ENCODE data around the gene CELSR1. TPM values are rescaled to one million over a fixed set of nuclear protein-coding genes. Genes with fewer than 3 reads are reported as not detected.

Gene CELSR1
- total and polyA plus RNA-seq, 2 donors (not counting 1 experiment from before 2014, with no cell fraction given): 30.2 to 34.8 TPM

DNA sequence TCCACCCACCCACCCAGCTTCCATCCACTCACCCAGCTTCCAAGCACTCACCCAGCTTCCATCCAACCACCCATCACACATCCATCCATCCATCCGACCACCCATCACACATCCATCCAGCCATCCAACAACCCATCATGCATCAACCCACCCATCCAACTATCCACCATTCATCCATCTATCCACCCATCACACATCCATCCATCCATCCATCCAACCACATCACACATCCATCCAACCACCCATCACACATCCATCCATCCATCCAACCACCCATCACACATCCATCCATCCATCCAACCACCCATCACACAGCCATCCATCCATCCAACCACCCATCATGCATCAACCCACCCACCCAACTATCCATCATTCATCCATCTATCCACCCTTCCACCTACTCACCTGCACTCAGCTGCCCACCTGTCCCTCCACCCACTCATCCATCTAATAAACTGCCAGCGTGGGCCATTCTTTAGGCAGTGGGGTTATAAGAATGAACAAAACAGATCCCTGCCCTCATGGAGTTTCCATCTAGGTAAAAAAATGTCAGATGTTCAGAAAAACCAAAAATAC is 88.2 kb downstream of the CELSR1 start:
- no peaks in the 10 kb centered on the region for H3K9me3 Mint-ChIP-seq (ENCODE audit: insufficient read depth)
- H3K4me3 ChIP-seq (ENCODE audit: control extremely low read depth in 1 of 5, extremely low read depth in 1 of 5, insufficient read depth in 1 of 5, low read depth in 2 of 5, low read length in 4 of 5): no peak overlapping the region
- no peak overlapping the region for H3K4me3 Mint-ChIP-seq
- H3K27me3 Mint-ChIP-seq: peaks cover 9% of the 10 kb centered on the region
- H3K27ac ChIP-seq (ENCODE audit: low read length in 2 of 2): no peak overlapping the region
- no peaks in the 10 kb centered on the region for H3K79me2 ChIP-seq (ENCODE audit: control insufficient read depth, insufficient read depth, low read length)
- DNase-seq: no peak
- H3K9ac ChIP-seq (ENCODE audit: low read length): no peak overlapping the region
- intact Hi-C loops (cut with micrococcal nuclease): no loop called here
- no peak overlapping the region for H3K4me2 ChIP-seq (replicated peaks; ENCODE audit: low read depth, low read length, poor library complexity, severe bottlenecking)
- no peak overlapping the region for H2AFZ ChIP-seq (ENCODE audit: insufficient read depth, low read depth, low read length, poor library complexity, severe bottlenecking)
- H3K36me3 ChIP-seq (replicated peaks in 1 of 2; ENCODE audit: control extremely low read depth in 1 of 2, control insufficient read depth in 1 of 2, extremely low read depth in 1 of 2, insufficient read depth in 2 of 2, low read length in 1 of 2): no peaks in the 10 kb centered on the region
- H3K9me3 ChIP-seq (ENCODE audit: control extremely low read depth in 1 of 3, control insufficient read depth in 2 of 3, insufficient read depth in 1 of 3, low read length in 2 of 3): no peaks in the 10 kb centered on the region
- H3K27ac Mint-ChIP-seq: no peak overlapping the region
- POLR2A ChIA-PET: no interaction called here
- CTCF ChIA-PET: no interaction called here
- H3K27me3 ChIP-seq (replicated peaks in 1 of 4; ENCODE audit: control extremely low read depth in 1 of 4, control insufficient read depth in 3 of 4, insufficient read depth in 4 of 4, low read length in 3 of 4): peaks cover 0 to 9% (median 0%) of the 10 kb centered on the region in 4 experiments
- no peaks in the 10 kb centered on the region for H3K4me1 Mint-ChIP-seq
- H4K20me1 ChIP-seq (ENCODE audit: control insufficient read depth, insufficient read depth, low read length, poor library complexity, severe bottlenecking): no peaks in the 10 kb centered on the region
- WGBS (ENCODE audit: insufficient coverage): 96% methylated on average over 1 of the region's 2 CpGs
- H3K4me1 ChIP-seq (ENCODE audit: control insufficient read depth in 2 of 2, insufficient read depth in 2 of 2, low read length in 2 of 2): no peaks in the 10 kb centered on the region
- ATAC-seq (ENCODE audit: low read depth): no peak
- TF ChIP-seq, protein P1, sequence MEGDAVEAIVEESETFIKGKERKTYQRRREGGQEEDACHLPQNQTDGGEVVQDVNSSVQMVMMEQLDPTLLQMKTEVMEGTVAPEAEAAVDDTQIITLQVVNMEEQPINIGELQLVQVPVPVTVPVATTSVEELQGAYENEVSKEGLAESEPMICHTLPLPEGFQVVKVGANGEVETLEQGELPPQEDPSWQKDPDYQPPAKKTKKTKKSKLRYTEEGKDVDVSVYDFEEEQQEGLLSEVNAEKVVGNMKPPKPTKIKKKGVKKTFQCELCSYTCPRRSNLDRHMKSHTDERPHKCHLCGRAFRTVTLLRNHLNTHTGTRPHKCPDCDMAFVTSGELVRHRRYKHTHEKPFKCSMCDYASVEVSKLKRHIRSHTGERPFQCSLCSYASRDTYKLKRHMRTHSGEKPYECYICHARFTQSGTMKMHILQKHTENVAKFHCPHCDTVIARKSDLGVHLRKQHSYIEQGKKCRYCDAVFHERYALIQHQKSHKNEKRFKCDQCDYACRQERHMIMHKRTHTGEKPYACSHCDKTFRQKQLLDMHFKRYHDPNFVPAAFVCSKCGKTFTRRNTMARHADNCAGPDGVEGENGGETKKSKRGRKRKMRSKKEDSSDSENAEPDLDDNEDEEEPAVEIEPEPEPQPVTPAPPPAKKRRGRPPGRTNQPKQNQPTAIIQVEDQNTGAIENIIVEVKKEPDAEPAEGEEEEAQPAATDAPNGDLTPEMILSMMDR (IDR thresholded peaks at IDR 0.05): no peak
- TF ChIP-seq EZH2 (IDR thresholded peaks at IDR 0.05; ENCODE audit: borderline replicate concordance, insufficient read depth, low read depth, low read length, poor library complexity, severe bottlenecking): no peak

- DNase-seq (no peak), ATAC-seq (ENCODE audit: low read depth) (no peak)
- Mint-ChIP-seq H3K9me3 (ENCODE audit: insufficient read depth) (no peaks in the 10 kb centered on the region), H3K27ac (no peak overlapping the region), H3K27me3 (peaks cover 12% of the 10 kb centered on the region), H3K4me3 (no peak overlapping the region), H3K4me1 (no peaks in the 10 kb centered on the region)
- H4K20me1 ChIP-seq (ENCODE audit: control insufficient read depth, insufficient read depth, low read length, poor library complexity, severe bottlenecking): no peaks in the 10 kb centered on the region
- H3K4me2 ChIP-seq (replicated peaks; ENCODE audit: low read depth, low read length, poor library complexity, severe bottlenecking): no peak overlapping the region
- no peak overlapping the region for H3K27ac ChIP-seq (ENCODE audit: low read length in 2 of 2)
- H3K79me2 ChIP-seq (ENCODE audit: control insufficient read depth, insufficient read depth, low read length): no peaks in the 10 kb centered on the region
- no peak overlapping the region for H3K4me3 ChIP-seq (ENCODE audit: control extremely low read depth in 1 of 5, extremely low read depth in 1 of 5, insufficient read depth in 1 of 5, low read depth in 2 of 5, low read length in 4 of 5)
- H3K9me3 ChIP-seq (ENCODE audit: control extremely low read depth in 1 of 3, control insufficient read depth in 2 of 3, insufficient read depth in 1 of 3, low read length in 2 of 3): no peaks in the 10 kb centered on the region
- ChIA-PET CTCF (no interaction called here), POLR2A (no interaction called here)
- H3K4me1 ChIP-seq (ENCODE audit: control insufficient read depth in 2 of 2, insufficient read depth in 2 of 2, low read length in 2 of 2): no peaks in the 10 kb centered on the region
- TF ChIP-seq, protein P1 (IDR thresholded peaks at IDR 0.05): no peak
- no peak for TF ChIP-seq EZH2 (IDR thresholded peaks at IDR 0.05; ENCODE audit: borderline replicate concordance, insufficient read depth, low read depth, low read length, poor library complexity, severe bottlenecking)
- peaks cover 0 to 3% (median 0%) of the 10 kb centered on the region in 4 experiments for H3K27me3 ChIP-seq (replicated peaks in 1 of 4; ENCODE audit: control extremely low read depth in 1 of 4, control insufficient read depth in 3 of 4, insufficient read depth in 4 of 4, low read length in 3 of 4)
- H3K9ac ChIP-seq (ENCODE audit: low read length): no peak overlapping the region
- H2AFZ ChIP-seq (ENCODE audit: insufficient read depth, low read depth, low read length, poor library complexity, severe bottlenecking): no peak overlapping the region
- intact Hi-C loops (cut with micrococcal nuclease): no loop called here
- WGBS (ENCODE audit: insufficient coverage): 100% methylated on average over 1 of the region's 6 CpGs
- no peaks in the 10 kb centered on the region for H3K36me3 ChIP-seq (replicated peaks in 1 of 2; ENCODE audit: control extremely low read depth in 1 of 2, control insufficient read depth in 1 of 2, extremely low read depth in 1 of 2, insufficient read depth in 2 of 2, low read length in 1 of 2)
Measured at GRCh38 chr22:46448333-46448732, 89.1 kb downstream of the CELSR1 start.
